ENCODE data around the gene CCDC97.
A peak's percentile ranks its signal among the peaks of the same experiment; 100 is the strongest.
"Not testable (repeated sequence)": the region's sequence is repeated elsewhere in the genome, so short reads cannot be mapped to it uniquely, and the experiment has no call there.

The CCDC97 gene

DNA sequence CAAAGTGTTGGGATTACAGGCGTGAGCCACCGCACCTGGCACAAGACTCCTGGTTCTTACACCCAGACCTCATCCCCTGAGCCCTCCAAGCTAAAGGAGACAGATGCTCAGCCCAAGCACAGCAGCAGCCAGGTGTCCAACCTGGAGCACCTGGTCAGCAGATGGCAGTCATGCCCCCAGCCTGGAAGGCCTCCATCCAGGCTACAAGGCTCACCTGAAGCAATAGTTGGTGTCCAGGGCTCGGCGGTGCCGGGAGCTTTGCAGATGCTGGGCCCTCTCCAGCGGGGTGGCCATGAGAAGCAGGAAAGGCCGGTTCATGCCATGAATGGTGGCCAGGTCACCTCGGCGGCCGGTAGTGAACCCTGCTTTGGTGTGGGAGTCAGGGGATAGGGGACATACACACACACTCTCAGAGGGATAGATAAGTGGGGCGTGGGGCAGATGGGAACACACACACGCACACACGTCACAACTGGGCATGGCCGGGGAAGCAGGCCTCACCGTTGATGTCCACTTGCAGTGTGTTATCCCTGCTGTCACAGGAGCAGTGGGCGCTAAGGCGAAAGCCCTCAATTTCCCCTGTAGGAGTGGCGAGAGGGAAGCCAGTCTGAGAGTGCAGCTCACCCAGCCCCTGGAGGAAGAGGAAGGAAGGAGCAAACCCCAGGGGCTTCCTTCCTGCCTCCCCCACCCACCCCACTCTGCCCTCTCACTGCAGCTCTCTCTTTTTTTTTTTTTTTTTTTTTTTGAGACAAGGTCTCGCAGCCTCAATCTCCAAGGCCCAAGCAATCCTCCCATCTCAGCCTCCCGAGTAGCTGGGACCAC lies 31.9 kb downstream of the CCDC97 start:
- no peak for DNase-seq

DNA sequence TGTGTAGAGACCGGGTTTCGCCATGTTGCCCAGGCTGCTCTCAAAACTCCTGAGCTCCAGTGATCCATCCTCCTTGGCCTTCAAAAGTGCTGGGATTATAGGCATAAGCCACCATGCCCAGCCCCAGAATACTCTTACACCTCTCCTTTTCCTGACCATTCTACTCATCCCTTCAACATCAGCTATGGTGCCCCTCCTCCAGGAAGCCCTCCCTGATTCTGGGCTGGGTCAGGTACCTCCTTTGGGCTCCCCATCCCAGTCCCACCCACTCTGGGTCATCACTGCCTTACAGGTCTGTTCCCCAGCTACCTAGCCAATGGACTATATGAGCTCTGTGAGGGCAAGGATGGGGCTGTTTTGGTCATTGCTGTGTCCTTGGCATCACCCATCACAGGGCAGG lies 34.2 kb downstream of the CCDC97 start:
- DNase-seq = no peak

DNA sequence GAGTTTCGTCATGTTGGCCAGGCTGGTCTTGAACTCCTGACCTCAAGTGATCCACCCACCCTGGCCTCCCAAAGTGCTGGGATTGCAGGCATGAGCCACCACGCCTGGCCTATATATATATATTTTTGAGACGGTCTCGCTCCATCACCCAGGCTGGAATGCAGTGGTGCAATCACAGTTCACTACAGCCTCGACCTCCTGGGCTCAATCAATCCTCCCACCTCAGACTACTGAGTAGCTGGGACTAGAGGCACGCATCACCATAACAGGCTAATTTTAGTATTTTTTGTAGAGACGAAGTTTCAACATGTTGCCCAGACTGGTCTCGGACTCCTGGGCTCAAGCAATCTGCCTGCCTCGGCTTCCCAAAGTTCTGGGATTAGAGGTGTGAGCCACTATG lies 36.9 kb downstream of the CCDC97 start:
- not testable (repeated sequence) for DNase-seq

DNA sequence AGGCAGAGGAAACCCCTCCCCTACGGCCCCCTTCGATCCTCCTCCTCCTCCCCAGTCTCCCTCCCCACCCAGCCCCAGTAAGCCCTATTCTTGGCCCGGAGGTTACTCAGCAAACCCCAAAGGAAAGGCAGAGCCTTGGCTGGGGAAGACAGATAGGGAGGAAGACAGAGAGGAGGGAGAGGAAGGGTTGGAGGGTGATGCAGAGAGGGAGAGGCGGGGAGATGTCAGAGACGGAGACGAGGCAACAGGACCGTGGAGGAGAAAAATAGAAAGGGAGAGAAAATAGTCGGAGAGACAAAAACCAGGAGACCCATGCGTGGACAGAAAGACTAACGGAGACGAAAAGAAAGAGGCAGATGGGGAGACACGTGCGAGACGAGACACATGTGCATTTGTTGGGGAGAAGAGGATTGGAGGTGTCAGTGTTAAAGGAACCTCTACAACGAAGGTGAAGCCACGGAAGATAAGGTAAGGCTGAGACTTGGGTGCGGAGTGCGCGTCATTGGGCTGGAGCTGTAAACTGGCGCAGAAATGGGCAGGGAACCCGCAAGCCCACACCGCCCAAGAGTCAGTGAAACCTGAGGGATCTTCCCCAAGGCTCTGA lies 40.9 kb downstream of the CCDC97 start:
- peak; percentile 29 for DNase-seq

- peak; percentile 33 for DNase-seq
These were observed 41.6 kb downstream of the CCDC97 start for GRCh38 chr19:41351339-41352245.

GRCh38 chr19:41352279-41352608 lies 42.3 kb downstream of the CCDC97 start:
- DNase-seq = no peak

DNA sequence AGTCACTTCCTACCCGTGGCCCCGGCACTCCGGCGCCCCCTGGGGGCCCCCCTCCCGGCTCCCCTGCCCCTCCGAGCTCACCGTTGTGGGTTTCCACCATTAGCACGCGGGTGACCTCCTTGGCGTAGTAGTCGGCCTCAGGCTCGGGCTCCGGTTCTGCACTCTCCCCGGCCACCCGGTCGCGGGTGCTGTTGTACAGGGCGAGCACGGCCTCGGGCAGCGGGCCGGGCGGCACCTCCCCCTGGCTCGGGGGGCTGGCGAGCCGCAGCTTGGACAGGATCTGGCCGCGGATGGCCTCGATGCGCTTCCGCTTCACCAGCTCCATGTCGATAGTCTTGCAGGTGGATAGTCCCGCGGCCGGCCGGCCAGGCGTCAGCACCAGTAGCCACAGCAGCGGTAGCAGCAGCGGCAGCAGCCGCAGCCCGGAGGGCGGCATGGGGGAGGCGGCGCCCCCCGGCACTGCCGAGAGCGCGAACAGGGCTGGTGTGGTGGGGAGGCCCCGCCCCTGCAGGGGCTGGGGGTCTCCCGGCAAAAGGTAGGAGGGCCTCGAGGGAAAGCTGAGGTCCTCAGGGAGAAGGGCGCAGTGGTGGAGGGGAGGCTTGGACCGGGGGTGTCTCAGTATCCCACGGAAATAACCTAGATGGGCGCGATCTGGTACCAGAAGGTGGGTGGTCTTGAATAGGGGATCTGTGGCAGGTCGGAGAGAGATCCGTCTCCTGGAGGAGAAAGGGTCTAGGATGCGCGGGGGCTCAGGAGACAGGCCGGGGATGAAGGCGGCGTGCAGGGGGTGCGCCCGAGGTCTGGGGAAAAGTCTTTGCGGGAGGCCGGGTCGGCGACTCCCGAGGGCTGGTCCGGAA lies 42.9 kb downstream of the CCDC97 start:
- DNase-seq = peak; percentile 48

GRCh38 chr19:41353466-41354342 lies 43.7 kb downstream of the CCDC97 start, which contains the start of gene TGFB1:
TGFB1 (minus strand) TSS chr19:41353922; CDS start chr19:41353044, 878 bp downstream.
- DNase-seq = peak; percentile 91

- DNase-seq = no peak
These were observed 44.5 kb downstream of the CCDC97 start for GRCh38 chr19:41354343-41354953.

- no peak for DNase-seq
These were observed 45.1 kb downstream of the CCDC97 start for GRCh38 chr19:41355035-41355434.

- no peak for DNase-seq
These were observed 45.8 kb downstream of the CCDC97 start for GRCh38 chr19:41355802-41356201.

DNA sequence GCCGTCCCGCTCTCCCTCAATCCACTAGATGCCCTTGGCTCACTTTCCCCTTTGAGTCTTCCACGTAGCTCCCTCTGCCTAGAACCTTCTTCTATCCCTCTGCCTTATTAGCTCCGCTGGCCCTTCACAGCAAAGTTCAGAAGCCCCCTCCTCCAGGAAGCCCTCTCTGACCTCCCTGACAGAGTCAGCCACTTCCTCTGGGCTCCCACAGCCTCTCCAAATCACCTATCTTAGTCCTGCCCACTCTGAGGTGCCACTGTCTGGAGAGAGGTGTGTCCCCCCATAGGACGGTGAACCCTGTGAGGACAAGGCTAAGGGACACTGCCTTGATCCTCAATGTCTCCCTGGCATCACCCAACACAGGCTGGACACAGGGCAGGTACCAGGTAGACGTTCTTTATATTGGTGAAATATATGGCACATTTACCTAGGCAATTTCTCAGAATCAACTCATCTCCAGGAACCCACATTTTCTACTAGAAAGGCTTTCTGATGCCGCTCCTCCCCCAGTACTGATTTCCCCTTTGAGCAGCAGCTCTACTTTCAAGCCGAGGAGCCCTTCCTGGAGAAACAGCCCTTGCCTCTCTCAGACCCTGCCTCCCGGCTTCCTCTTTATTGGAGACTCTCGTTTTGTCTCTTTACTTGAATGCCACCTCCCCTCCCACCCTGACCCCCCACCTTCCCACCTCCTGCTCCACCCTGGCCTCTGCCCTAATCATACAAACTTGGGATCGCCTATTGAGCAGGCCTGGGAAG lies 47.2 kb downstream of the CCDC97 start:
- no peak for DNase-seq

- no peak for DNase-seq
These were observed 47.8 kb downstream of the CCDC97 start for GRCh38 chr19:41357746-41358145.

GRCh38 chr19:41359741-41360140 lies 49.8 kb downstream of the CCDC97 start:
- DNase-seq = no peak

DNA sequence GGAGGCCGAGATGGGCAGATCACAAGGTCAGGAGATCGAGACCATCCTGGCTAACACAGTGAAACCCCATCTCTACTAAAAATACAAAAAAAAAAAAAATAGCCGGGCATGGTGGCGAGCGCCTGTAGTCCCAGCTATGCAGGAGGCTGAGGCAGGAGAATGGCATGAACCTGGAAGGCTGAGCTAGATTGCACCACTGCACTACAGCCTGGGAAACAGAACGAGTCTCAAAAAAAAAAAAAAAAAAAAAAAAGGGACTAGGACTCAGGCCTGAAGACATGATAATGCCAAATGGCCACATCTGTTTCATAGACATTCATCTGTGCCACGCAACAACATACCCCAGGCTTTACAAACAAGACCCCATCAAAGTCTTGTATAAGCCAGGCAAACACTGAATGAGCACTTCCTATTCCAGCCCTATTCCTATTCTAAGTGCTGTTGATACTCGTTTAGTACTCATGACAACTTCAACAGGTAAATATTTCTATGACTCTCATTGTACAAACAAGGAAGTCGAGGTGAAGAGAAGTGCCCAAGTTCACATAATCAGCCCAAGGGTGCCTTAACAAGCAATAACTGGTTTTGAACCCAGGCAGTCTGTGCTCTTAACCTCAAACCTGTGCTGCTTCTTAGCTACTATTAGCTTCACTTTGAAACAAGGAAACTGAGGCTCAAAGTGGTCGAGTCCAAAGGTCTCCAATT lies 52.3 kb downstream of the CCDC97 start:
- DNase-seq = no peak

DNA sequence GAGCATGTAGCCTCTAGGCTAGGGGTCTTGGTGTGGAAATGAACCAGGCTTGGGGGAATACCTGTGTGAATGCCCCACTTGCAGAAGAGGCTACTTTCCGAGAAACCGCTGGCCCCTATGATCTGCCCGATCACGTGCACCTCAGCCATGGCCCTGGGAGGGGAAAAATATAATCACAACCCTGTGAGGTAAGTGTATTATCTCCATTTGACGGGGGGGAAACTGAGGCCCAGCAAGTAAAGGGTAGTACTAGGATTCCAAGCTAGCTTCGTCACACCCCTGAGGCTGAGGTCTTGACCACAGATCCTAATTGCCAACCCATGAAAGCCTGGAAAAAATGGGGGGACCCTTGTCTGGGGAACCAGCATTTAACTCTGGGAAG lies 53.4 kb downstream of the CCDC97 start:
- no peak for DNase-seq

DNA sequence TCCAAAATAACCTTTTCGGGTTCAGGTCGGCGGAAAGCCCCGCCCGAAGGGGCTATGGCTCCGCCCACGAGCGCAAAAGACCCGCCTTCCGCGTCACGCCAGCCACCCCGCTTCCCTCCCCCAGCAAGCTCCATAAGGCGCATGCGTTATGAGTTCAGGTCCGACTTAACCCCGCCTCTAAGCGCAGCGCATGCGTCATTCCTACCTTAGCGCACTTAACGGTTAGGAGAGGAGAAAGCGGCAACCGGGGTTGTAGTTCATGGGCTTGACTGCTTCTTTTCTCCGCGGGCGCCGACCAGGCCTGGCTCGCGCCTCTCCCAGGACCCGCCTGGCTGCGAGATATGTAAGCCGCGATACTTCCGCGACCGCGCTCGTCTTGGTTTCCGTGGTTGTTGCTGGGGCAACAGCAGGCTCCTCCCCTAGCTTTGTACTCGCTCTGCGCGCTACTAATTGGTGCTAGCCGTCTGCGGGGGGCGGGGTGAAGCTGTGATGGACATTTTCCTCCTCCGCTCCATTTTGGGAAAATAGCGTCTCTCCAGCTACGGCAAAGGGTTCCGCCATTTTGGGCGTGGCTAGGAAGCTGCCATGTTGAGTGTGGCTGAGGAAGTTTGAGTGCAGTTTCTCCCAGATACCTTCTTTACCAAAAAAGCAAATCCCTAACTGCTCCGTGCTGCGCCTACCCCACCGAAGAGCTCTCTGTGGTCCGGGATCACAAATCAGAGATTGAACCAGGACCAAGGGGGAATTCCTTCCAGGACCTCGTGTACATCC lies 54.0 kb downstream of the CCDC97 start, which contains the start of gene B9D2:
TSS of gene B9D2 (minus strand) at position 397 of the 771 bp plus-strand sequence. CDS start 630 bp downstream, outside the sequence.
- DNase-seq = peak; percentile 99

DNA sequence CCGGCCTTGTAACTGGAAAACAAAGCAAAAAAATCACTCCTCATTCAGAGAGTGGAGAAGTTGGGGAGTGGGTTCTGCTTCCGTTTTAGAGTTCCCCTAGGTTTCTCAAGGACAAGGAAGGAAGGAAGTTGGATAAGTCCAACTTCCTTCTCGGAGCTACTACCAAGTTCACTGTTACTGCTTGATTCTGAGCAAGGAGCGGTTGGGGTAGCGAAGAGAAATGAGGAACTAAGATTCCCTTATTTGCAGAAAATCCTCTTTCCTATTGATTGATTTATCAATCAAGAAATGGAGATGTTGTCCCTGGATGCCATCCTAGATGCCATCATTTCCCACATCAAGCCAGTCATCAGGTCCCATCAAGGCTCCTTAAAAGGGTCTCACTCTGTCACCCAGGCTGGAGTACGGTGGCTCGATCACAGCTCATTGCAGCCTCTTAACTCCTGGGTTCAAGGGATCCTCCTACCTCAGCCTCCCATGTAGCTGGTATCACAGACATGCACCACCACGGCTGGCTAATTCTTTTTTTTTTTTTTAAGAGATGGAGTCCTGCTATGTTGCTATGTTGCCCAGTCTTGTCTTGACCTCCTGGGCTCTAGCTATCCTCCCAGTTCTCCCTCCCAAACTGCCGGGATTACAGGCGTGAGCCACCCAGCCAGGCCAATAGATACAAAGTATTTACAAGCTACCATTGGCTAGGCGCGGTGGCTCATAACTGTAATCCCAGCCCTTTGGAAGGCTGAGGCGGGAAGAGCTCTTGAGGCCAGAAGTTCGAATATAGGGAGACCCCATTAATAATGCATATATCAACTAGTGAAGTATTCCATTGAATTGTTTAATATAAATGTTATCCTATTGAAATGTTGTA lies 54.8 kb downstream of the CCDC97 start:
- DNase-seq = no peak

Measured in fibroblast of skin of right quadriceps (primary cell).